ENCODE measurements around the gene FLRT3.

- TF ChIP-seq EZH2phosphoT487 (IDR thresholded peaks at IDR 0.05; ENCODE audit: insufficient read depth, low read depth): no peak
- TF ChIP-seq EZH2 (IDR thresholded peaks at IDR 0.05; ENCODE audit: insufficient read depth, poor library complexity, severe bottlenecking): no peak
Measured at GRCh38 chr20:14295770-14296309, 41.6 kb downstream of the FLRT3 start.
